GM19463 (cell line): ENCODE measurements around the gene PHF10.
"Not testable (repeated sequence)": the region's sequence is repeated elsewhere in the genome, so short reads cannot be mapped to it uniquely, and the experiment has no call there.

Experiments used
- ATAC-seq: cut with Tn5 transposase; IDR thresholded peaks from one replicate; pipeline ENCODE4 v1.9.1; 2021; ENCODE audit warnings: mild to moderate bottlenecking, moderate library complexity; ENCODE audit not compliant: unreplicated experiment

Gene PHF10

DNA sequence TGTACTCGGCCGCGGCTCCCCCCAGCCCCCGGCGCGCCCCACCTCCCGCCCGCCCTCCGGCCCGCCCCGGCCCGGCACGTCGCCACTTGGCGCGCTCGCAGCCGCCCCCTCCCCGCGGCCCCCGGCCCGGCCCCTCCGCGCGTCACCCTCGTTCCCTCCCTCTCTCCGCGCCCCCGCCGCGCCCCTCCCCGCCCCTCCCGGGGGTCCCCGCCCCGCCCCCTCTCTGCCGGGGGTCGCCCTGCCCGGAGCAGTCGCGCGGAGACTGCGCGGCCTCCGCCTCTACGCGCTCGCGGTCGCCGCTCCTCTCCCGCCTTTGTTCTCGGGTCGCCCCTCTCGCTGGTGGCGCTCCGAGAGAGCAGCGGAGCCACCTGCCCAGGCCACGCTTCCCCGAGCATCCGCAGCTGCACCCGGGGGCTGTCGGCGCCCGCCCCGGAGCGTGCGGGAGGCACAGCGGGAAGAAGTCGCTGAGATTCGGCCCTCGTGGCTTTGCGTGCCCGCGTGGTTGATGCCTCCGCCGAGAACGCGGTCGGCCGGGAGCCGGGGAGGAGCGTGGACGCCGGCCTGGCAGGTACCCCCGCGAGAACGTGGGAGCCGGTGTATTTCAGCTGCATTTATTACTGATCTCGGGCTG, at the start of gene PHF10:
Gene PHF10, minus strand, starts transcription at position 7 of the 631 bp plus-strand sequence. CDS start 569 bp downstream, outside the sequence.
- peak; percentile 53 for ATAC-seq

DNA sequence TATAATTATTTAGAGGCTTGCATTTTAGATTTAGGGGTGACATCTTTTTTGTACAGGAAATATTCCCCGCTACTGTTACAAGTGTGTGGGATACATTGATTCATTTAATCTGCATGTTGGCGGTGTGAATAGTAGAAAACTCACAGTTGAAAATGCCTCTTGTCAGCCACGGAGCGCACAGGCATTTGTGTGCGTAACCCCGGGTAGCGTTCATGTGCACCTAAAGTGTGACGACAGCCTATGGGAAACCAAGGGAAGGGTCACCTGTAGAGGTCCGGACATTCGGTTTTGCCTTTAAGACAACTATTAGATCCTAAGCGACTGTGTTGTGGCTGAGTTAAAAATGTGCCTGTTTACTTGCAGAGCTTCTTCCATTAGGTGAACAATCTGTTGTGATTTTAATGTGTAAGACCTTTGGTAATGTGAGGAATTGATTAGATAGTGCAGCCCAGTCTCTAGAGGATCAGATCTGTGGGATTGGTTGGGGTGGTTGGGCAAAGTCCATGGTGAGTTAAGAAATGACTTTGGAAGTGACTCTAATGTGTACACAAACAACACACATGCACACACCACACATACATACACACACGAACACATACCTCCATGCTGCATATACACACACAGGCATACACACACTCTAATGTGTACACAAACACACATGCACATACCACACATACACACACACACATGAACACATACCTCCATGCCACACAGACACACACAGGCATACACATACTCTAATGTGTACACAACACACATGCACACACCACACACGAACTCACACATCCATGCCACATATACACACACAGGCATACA, 42.8 kb upstream of the PHF10 start:
- ATAC-seq = no peak

DNA sequence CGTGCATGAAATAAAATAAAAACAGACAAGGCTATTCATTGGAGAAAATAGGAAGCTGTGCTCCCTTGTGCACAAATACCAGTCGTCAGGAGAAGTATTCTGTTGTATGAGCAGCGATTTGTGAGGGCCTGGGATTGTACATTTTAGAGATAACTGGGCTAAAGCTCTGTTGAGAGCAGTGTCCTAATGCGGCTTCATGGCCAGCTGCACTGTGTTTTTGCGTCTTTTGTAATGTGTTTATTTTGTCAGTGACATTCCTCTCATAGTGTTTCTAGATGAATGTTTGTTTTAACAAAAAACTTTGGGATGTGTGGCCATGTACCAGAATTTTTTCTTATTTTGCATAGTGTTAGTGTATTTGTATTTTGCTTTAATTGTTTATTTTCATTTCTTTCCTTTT, 41.9 kb upstream of the PHF10 start:
- no peak for ATAC-seq

DNA sequence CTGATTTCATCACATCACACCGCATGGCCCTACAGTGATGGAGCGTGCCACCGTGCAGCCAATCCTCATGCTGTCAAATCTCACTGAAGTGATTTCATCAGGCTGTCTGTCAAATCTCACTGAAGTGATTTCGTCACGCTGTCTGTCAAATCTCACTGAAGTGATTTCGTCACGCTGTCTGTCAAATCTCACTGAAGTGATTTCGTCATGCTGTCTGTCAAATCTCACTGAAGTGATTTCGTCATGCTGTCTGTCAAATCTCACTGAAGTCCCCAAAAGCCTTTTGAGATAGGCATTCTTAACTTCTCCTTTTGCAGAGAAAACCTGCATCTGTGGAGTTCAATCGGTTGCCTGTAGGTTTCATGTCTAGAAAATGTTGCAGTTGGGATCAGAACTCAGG, 41.5 kb upstream of the PHF10 start:
- not testable (repeated sequence) for ATAC-seq

DNA sequence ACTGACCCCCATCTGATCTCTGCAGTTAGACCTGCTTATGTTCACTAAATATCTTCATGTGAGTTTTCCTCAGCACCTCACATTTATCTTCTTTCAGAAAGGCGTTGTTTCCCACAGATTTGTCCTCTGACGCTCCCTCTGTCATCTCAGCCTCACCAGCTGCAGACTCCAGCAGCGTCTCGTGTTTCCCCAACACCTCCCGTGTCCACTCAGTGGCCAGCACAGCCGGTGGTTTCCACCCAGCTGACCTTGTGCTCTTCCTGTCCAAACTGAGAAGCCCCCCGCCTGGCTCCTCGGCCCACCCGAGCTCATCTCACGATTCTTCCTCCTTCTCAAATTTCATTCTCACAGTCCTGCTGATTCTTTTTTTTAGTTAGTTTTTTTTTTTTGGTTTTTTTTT, 39.6 kb upstream of the PHF10 start:
- no peak for ATAC-seq

DNA sequence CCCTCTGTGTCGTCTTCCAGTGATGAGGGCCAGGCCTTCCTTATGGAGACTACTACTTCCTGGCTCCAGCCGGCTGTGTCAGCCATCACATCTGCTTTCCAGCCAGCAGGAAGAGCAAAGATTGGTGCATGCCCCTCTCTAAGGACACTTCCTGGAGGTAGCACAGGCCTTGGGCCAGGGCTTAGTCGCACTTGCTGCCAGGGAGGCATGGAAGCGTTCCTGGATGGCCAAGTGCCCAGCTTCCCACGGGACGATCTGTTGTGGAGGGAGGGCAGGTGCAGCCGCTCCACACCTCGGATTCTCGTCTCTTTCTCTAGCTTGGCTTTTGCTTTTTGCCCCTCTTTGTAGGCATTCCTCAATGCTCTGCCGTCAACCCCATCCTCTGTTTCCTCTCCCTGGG, 39.0 kb upstream of the PHF10 start:
- no peak for ATAC-seq

DNA sequence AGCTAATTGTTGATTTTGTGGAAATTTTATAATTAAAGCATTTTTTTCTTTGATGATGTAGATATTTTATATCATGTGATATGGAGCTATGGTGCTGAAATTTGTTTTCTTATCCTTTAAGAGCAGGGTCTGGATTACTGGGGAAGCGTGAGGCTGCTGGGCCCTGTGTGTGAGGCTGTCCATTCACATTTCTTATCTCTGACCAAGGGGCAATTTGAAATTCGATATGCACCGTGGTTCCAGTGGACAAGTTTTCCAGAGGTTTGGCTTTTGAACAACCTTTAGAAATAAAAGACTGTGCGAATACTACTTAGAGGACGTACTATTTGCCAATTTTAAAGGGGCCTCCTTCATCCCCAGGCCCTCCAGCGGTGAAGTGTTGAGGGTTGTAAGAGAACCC, 30.9 kb upstream of the PHF10 start:
- ATAC-seq = no peak

DNA sequence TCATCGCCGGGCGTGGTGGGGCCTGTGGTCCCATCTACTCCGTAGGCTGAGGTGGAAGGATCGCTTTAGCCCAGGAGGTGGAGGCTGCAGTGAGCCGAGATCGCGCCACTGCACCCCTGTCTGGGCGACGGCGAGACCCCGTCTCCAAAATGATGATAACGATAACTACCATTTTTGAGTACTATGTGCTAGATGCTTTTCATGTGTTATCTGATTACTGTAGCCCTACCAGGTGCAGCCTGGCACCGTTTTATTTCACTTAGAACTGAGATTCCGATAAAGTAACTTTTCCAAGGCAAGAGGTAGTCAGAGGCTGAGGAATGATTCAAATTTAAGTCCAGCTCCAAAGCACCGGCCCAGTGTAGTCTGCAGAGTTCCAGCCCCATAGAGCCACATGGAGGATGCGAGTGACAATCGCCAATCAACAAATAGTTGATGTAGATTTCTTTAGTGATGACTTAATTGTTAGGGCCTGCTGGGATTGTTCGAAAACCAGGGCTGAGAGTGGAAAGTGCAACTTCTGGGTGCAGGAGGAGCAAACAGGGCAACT, 27.8 kb upstream of the PHF10 start:
- ATAC-seq = no peak

DNA sequence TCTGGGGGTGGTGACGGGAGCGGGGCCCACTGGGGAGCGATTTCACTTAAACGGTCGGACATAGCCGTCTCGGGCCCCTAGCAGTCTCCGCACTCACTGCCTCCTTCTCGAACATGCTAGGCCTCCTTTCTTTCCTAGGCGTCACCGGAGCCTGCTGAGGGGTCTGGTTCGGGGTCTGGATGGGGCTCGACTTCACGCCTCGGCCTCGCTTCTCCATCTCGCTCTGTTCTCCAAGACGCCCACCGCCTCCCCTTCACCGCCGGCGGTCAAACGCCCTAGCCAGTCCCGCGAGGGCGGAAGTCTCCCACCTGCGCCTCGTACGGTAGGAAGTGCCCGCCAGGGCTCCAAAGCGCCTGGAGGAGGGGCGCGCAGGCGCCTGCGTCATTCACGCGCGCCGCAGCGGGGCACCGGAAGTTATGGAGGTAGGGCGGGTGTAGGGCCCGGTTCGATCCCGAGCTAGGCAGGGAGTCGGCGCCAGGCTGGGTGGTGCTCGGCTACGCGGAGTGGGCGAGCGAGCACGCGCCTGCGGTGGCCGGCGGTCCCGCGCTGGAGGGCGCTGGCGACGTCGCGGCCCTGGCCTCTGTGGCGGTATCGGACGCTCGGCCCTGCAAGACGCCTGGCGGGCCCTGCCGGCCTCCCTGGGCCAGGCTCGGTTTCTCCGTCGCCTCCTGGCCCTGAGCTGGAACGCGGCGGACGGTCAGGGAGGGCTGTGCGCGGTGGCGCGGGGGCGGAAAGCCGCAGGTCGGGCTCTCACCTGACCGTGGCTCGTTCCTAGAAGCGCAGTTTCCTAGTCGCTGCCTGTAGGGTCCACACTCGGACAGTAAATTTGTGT, 27.2 kb upstream of the PHF10 start, which contains the start of the genes DYNLT2 and ERMARD:
Gene DYNLT2, minus strand, starts transcription at position 331 of the 832 bp plus-strand sequence. Its CDS starts 114 bp downstream, at position 217.
Gene ERMARD, plus strand, starts transcription at position 381 of the 832 bp plus-strand sequence. Its CDS starts 36 bp downstream, at position 417.
- ATAC-seq = peak; percentile 93

DNA sequence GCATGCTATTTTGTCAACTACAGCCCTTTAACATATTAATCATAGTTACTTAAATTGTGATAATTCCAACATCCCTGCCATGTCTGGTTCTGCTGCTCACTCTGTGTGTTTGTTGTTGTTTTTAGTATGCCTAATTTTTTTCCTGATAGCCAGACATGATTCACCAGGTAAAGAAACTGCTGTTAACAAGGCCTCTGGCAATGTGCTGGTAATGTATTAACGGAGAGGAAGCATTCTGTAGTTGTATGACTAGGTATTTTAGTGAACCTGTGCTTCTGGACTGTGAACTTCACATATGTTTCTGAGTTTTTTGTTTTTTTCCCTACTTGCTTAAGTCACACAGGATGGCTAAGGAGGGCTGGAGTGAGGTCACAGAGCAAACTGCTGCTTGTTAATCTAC, 22.3 kb upstream of the PHF10 start:
- no peak for ATAC-seq

DNA sequence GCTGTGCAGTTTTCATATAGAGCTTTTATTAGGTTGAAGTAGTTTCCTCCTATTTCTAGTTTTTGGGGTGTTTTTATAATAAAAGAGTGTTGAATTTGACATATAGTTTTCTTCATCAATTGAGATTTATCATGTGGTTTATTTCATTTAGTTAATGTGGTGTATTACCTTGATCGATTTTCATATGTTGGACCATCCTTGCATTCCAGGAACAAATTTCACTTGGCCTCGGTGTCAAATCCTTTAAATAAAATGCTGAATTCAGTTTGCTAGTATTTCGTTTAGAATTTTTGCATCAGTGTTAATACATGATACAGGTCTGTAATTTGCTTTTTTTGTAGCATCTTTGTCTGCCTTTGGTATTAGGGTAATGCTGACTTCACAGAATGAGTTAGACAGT, 21.1 kb upstream of the PHF10 start:
- no peak for ATAC-seq

DNA sequence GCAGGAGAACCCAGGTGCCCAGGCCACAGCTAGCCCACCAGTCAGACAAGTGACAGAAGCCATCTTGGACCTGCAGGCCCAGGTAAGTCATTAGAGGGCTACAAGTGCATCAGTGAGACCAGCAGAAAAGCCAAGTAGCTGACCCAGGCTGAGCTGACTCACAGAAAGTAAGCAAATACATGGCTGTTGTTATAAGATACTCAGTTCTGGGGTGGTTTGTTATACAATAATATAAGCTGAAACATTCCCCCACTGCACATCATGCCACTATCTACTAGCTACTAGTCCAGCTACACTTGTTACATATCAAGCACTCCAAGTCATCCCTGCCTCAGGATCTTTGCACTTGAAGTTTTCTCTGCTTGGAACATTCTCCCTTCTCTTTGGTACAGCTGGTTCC, 17.0 kb upstream of the PHF10 start:
- ATAC-seq = no peak

DNA sequence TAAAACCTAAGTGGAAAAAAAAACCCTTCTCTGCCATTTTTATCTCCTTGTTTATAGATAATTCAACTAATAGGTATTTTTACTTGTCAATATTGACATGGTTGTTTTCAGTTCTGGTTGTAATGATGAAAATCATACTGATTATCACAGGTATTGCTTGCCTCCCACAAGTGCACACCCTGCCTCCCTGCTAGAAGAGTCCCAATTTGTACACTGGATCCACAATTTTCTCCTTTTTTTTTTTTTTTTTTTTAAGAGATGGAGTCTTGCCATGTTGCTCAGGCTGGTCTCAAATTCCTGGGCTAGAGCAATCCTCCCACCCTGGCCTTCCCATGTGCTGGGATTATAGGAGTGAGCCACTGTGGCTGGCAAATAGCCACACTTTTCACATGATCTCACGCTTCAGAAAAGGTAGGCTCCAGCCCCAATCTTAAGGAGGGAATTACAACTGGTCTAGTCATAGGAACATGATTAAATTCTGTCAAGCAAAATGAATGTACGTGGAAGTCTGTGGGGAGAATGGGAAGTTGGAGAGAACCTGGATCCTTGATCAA, 14.8 kb upstream of the PHF10 start:
- ATAC-seq = no peak

DNA sequence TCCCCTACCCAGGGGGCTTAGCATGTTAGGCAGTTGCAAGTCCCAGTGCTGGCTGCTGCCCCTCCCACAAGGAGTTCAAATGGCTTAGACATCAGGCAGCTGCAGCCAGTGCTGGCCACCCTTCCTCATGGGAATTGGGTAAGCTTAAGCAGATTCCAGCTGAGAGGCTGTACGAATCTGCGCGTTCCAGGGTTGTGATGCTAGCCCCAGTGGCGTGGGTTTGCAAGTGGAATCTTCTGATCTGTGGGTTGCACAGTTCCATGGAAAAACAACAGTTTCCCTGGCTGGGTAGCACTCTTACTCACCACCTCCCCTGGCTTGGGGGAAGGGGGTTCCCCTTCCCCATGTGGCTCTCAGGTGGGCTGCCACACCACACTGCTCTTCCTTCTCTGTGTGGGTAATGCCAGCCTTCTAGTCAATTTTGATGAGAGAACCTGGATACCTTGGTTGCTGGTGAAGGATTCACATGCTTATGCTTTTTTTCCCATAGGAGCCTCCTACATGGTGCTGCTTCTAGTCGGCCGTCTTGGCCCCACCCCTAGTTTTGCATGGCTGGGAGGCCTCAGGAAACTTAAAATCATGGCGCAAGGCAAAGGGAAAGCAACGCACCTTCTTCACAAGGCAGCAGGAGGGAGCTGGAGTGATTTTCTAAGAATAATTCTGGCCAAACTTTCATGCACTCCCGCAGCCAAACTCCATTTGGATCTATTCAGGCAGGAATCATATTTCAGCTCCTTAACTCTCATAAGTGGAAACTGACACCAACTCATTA, 14.1 kb upstream of the PHF10 start:
- no peak for ATAC-seq

DNA sequence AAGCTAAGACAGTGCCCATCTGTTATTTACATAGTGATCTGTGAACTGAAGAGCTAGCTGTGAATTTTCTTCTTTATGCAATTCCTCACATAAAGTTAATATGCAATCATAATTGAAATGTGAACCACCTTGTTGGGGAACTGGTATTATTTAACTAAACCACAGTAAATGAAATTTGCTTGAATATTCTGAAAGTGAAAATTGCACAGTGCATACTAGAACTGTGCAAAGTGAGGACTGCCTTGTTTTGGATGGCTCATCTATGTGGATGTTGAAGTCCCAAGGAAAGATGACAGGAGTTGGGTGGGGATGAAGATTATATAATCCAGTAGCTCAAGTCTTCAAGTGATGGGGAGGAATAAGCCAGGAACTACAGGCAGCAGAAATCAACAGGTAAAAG, 5.7 kb upstream of the PHF10 start:
- ATAC-seq = no peak

DNA sequence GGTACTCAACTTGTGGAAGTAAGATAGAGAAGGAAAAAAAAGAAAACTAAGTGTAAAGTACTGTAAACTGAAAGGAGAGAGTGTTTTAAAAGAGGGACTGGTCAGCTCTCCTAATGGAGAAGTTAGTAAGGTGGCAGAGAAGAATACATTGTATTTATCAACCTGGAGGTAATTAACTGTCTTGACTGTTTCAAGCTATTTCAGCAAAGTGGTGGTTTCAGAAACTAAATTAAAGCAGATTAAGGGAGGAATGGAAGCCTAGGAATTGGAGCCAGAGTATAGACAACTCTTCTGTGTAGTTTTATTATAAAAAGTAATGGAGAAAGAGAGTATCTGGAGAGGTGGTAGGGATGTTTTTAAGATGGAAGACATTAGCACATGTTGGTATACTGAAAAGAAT, 2.7 kb upstream of the PHF10 start:
- no peak for ATAC-seq

DNA sequence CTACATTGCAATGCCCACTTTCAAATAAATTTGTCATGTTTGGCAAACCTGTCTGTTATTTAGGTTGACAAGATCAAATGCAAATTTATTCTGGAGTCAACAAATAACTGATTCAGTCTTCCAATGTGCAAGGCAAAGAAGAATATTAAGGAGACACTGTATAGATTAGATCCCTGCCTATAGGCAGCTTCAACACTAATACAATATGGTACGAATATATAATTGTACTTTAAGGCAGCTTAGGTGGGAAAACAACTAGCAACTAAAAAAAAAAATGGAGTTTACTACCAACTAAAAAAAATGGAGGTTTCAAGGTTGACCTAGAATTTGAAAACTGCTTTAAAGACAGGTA, 1.7 kb upstream of the PHF10 start:
- ATAC-seq = no peak

DNA sequence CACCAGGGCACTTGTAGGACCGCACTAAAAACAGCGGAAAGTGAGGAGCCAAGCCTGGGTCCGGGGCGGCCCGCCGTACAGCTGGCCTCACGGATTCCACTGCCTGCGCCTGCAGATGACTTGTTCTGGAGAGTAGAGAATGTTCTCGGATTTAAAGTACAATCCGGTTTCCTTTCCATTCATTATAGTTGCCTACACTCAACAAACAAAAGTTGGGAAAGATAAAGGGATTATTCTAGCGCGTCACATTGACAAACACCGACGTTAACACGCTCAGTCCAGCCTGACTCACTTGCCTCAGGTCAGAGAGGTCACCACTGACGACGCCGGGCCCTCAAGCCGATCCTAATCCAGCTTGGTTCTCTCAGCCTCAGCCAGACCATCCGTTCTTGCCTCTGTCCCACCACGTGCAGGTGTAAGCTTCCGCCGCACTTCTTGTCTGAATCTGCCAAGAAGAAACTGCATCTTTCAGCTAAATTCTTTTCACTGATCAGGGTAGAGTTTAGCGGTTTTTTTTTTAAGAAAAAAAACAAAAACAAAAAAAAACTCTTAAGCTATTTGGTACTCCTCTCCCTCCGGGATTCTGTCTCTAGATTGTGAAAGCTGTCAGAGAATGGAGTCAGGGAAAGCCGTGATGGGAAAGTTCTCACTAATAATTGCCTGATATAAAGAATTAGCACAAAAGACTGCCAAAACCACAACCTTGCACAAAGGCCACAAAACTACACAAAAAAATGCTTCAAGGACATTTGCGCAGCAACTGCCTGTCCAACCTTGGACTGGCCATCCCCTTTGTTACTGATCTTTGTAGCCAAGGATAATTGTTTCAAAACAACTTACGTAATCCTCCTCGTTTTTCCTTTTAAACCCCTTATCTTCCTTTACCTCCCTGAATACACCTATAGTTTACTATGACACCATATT, 1.1 kb upstream of the PHF10 start:
- peak; percentile 10 for ATAC-seq

DNA sequence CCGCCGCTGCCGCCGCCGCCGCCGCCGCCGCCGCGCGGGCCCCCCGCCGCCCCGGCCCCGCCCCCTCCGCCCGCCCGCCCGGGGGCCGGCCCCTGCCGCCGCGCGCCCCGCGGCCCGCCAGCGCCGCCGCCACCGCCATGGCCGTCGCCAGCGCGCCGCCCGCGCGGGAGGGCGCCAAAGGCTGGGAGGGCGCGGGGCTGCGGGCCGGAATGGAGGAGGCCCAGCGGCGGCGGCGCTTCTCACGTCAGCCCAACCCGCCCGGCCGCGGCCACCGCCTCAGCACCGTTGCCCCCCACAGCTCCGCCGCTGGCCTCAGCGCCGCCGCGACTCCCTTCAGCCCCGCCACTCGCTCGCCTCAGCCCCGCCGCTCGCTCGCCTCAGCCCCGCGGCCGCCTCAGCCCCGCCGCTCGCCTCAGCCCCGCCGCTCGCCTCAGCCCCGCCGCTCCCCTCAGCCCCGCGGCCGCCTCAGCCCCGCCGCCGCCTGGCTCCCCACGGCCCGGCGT, 258 bp downstream of the PHF10 start:
- ATAC-seq = peak; percentile 39
